Endothelial cell of umbilical vein (primary cell): Measurements from ENCODE around the gene PPP6R1. TPM values are rescaled to one million over a fixed set of nuclear protein-coding genes. Genes with fewer than 3 reads are reported as not detected.

Experiments
- BruUV-seq: library from RNA; stranded (reverse); fragments of 400-500 nt; replicated peaks from 2 replicates; lab custom pipeline; 2021; lab: Mats Ljungman, UMichigan
- CTCF ChIA-PET: fragments of 300-600, 350-600 bp; sonication (Branson Sonifier 250); formaldehyde crosslinking; loops from one replicate; lab custom pipeline; 2021; ENCODE audit warnings: antibody characterized with exemption, inconsistent platforms; lab: Charles Lee
- POLR2A ChIA-PET: fragments of 300-600, 350-600 bp; sonication (Branson Sonifier 250); formaldehyde crosslinking; loops from one replicate; lab custom pipeline; 2021; ENCODE audit warnings: antibody characterized with exemption, inconsistent platforms; lab: Charles Lee
- DNase-seq: peaks from one replicate; pipeline ENCODE4 v3.0.0-alpha.2; 2011; ENCODE audit warnings: low read depth, low spot score
- FAIRE-seq: peaks from 2 replicates; lab custom pipeline; 2011; peaks lifted over from hg19 to GRCh38; lab: Jason Lieb, UNC
- H2AFZ ChIP-seq: 2 replicates; pipeline ENCODE4 v1.6.0; 2012; ENCODE audit warnings: low read depth, low read length, control low read depth, inconsistent platforms
- H3K27ac ChIP-seq: 2 replicates; pipeline ENCODE4 v1.5.1; 2011; ENCODE audit warnings: low read depth, mild to moderate bottlenecking, control low read depth, low read length, moderate library complexity; ENCODE audit not compliant: insufficient read depth
- H3K27me3 ChIP-seq, 2 experiments: 2 replicates each; pipeline versions ENCODE4 v1.6.0 to v1.6.1; 2011; ENCODE audit warnings: low read length in 2 of 2, mixed read lengths in 1 of 2; ENCODE audit not compliant: control insufficient read depth in 2 of 2, insufficient read depth in 2 of 2
- H3K36me3 ChIP-seq, 2 experiments: 2 replicates in 1 of 2; 3 replicates in 1 of 2; pipeline ENCODE4 v1.5.1; 2011; ENCODE audit warnings: low read length in 2 of 2, mild to moderate bottlenecking in 1 of 2, moderate library complexity in 1 of 2; ENCODE audit not compliant: control insufficient read depth in 2 of 2, insufficient read depth in 2 of 2; ENCODE audit errors: extremely low read depth in 1 of 2
- H3K4me1 ChIP-seq: 3 replicates; pipeline ENCODE4 v1.5.1; 2011; ENCODE audit warnings: mild to moderate bottlenecking, low read length; ENCODE audit not compliant: control insufficient read depth, insufficient read depth; ENCODE audit errors: extremely low read depth
- H3K4me2 ChIP-seq: 2 replicates; pipeline ENCODE4 v1.6.1; 2011; ENCODE audit warnings: low read length, control low read depth, mixed read lengths; ENCODE audit not compliant: insufficient read depth
- H3K4me3 ChIP-seq, 3 experiments: fragments of 200-600 bp in 1 of 3; sonication (generic), shearing (Covaris generic) in 1 of 3; replicated peaks in 1 of 3; 2 replicates each; pipeline ENCODE4 v1.5.1; 2011 to 2016; ENCODE audit warnings: control low read depth in 3 of 3, low read length in 3 of 3, mild to moderate bottlenecking in 2 of 3, inconsistent platforms in 1 of 3, low read depth in 1 of 3, moderate library complexity in 1 of 3; ENCODE audit not compliant: insufficient read depth in 1 of 3
- H3K79me2 ChIP-seq: 2 replicates; pipeline ENCODE4 v1.6.0; 2012; ENCODE audit warnings: low read length, inconsistent platforms; ENCODE audit not compliant: control insufficient read depth, insufficient read depth
- H3K9ac ChIP-seq: replicated peaks from 2 replicates; pipeline ENCODE3; 2011; ENCODE audit warnings: low read length, control low read depth; ENCODE audit not compliant: insufficient read depth; ENCODE audit errors: extremely low read depth
- H3K9me1 ChIP-seq: replicated peaks from 3 replicates; pipeline ENCODE4 v1.6.0; 2011; ENCODE audit warnings: mild to moderate bottlenecking, low read length; ENCODE audit not compliant: control insufficient read depth, insufficient read depth; ENCODE audit errors: extremely low read depth
- H3K9me3 ChIP-seq: replicated peaks from 2 replicates; pipeline ENCODE4 v1.5.1; 2012; ENCODE audit warnings: low read length, inconsistent platforms; ENCODE audit not compliant: control insufficient read depth, insufficient read depth
- H4K20me1 ChIP-seq: replicated peaks from 2 replicates; pipeline ENCODE3; 2011; ENCODE audit warnings: mild to moderate bottlenecking, low read length; ENCODE audit not compliant: control insufficient read depth, insufficient read depth; ENCODE audit errors: extremely low read depth
- EZH2 ChIP-seq: IDR thresholded peaks from 2 replicates; pipeline ENCODE4 v1.6.1; 2012; ENCODE audit warnings: borderline replicate concordance, low read depth, mild to moderate bottlenecking, moderate library complexity, low read length, inconsistent platforms; ENCODE audit not compliant: severe bottlenecking
- FOS ChIP-seq: IDR thresholded peaks from 2 replicates; pipeline ENCODE4 v1.6.1; 2011; ENCODE audit warnings: mild to moderate bottlenecking, low read length, moderate library complexity, borderline replicate concordance; ENCODE audit not compliant: insufficient read depth
- JUN ChIP-seq: IDR thresholded peaks from 2 replicates; pipeline ENCODE4 v1.6.1; 2011; ENCODE audit warnings: borderline replicate concordance, low read depth; ENCODE audit not compliant: insufficient read length, insufficient read depth
- MAX ChIP-seq: IDR thresholded peaks from 2 replicates; pipeline ENCODE4 v1.6.1; 2011; ENCODE audit not compliant: insufficient read depth, insufficient read length
- MYC ChIP-seq: IDR thresholded peaks from one replicate; pipeline ENCODE4 v1.6.1; 2011; ENCODE audit warnings: mild to moderate bottlenecking, low read depth, low read length
- POLR2A ChIP-seq: IDR thresholded peaks from 2 replicates; pipeline ENCODE4 v1.6.1; 2012; ENCODE audit warnings: low read depth, mild to moderate bottlenecking, control low read depth, low read length
- POLR2AphosphoS5 ChIP-seq: IDR thresholded peaks from 2 replicates; pipeline ENCODE4 v1.6.1; 2012; ENCODE audit warnings: low read depth, mild to moderate bottlenecking, control low read depth, low read length, moderate library complexity; ENCODE audit not compliant: insufficient read depth
- dilution Hi-C: fragments of 300-500 bp; cut with MboI; formaldehyde crosslinking; loops from one replicate; pipeline ENCODE4 v1.15.0; 2019; ENCODE audit warnings: low sequenced_read_pairs; ENCODE audit not compliant: extremely low pct_ligation_motif_present
- intact Hi-C: fragments of 100-400 bp; cut with micrococcal nuclease; formaldehyde crosslinking; loops from one replicate; pipeline ENCODE4 v1.10.0; 2022
- polyA plus RNA-seq, 4 experiments: library from polyadenylated mRNA; depleted of rRNA in 3 of 4; stranded (reverse) in 3 of 4; unstranded in 1 of 4; fragments of >200 nt; gene quantifications; 2 replicates each; pipeline versions ENCODE4 v1.2.1 to v1.2.3, GENCODE V29; 2011 to 2012; ENCODE audit warnings: missing spikeins in 1 of 4
- total RNA-seq: library from RNA; stranded (reverse); gene quantifications from 2 replicates; pipeline ENCODE4 v1.2.3, GENCODE V29; 2021
- TF ChIP-seq, protein P1 (sequence below), 2 donors: IDR thresholded peaks; 1 replicate in 1 of 2; 2 replicates in 1 of 2; pipeline ENCODE4 v1.5.1; 2011; ENCODE audit warnings: low read length in 2 of 2, mild to moderate bottlenecking in 2 of 2, moderate library complexity in 2 of 2, control low read depth in 1 of 2, inconsistent platforms in 1 of 2, low read depth in 1 of 2; ENCODE audit not compliant: insufficient read depth in 1 of 2; ENCODE audit errors: extremely low read depth in 1 of 2

PPP6R1 gene
- total and polyA plus RNA-seq, 2 donors (not counting 3 experiments of a cell fraction or from before 2014, with no cell fraction given): 35.7 to 71.8 TPM

- CTCF ChIA-PET: no interaction called here
- Histone ChIP-seq H3K79me2 (no peaks in the 10 kb centered on the region), H3K4me1 (no peaks in the 10 kb centered on the region), H3K36me3 (peaks cover 13 to 68% of the 10 kb centered on the region in 2 experiments), H3K9me1 (no peaks in the 10 kb centered on the region), H3K27me3 (no peaks in the 10 kb centered on the region), H4K20me1 (no peaks in the 10 kb centered on the region), H3K9ac (no peak overlapping the region), H3K4me3 (no peak overlapping the region), H3K9me3 (no peaks in the 10 kb centered on the region), H3K27ac (no peak overlapping the region), H3K4me2 (no peak overlapping the region), H2AFZ (no peak overlapping the region)
- DNase-seq (no peak), FAIRE-seq (no peak)
- POLR2A ChIA-PET: no interaction called here
- intact Hi-C loops: no loop called here
- dilution Hi-C loops: no loop called here
- TF ChIP-seq MYC (no peak), POLR2AphosphoS5 (no peak), JUN (no peak), EZH2 (no peak), POLR2A (no peak), FOS (no peak), MAX (no peak)
- TF ChIP-seq, protein P1, sequence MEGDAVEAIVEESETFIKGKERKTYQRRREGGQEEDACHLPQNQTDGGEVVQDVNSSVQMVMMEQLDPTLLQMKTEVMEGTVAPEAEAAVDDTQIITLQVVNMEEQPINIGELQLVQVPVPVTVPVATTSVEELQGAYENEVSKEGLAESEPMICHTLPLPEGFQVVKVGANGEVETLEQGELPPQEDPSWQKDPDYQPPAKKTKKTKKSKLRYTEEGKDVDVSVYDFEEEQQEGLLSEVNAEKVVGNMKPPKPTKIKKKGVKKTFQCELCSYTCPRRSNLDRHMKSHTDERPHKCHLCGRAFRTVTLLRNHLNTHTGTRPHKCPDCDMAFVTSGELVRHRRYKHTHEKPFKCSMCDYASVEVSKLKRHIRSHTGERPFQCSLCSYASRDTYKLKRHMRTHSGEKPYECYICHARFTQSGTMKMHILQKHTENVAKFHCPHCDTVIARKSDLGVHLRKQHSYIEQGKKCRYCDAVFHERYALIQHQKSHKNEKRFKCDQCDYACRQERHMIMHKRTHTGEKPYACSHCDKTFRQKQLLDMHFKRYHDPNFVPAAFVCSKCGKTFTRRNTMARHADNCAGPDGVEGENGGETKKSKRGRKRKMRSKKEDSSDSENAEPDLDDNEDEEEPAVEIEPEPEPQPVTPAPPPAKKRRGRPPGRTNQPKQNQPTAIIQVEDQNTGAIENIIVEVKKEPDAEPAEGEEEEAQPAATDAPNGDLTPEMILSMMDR (IDR thresholded peaks at IDR 0.05; ENCODE audit: extremely low read depth in 1 of 2, insufficient read depth in 1 of 2, low read depth in 1 of 2, low read length in 2 of 2): no peak
- BruUV-seq: no TSS peak
Measured at GRCh38 chr19:55241143-55241934, 17.5 kb downstream of the PPP6R1 start.
